Upper lobe of left lung (tissue), 6 donors: ENCODE data around the gene FBXO10. TPM values are rescaled to one million over a fixed set of nuclear protein-coding genes. Genes with fewer than 3 reads are reported as not detected.
A peak's percentile ranks its signal among the peaks of the same experiment; 100 is the strongest.

ENCODE experiments used
- ATAC-seq, 2 donors: fragments of 200-7000 bp; cut with Tn5 transposase; one replicate each; pipeline ENCODE4 v1.9.1; 2022; ENCODE audit warnings: mild to moderate bottlenecking in 2 of 2, moderate library complexity in 2 of 2; ENCODE audit not compliant: low FRiP score in 2 of 2
- DNase-seq, 2 donors: peaks; one replicate each; pipeline ENCODE4 v3.0.0-alpha.2; 2019 to 2020
- H3K27ac ChIP-seq, 4 donors: fragments of 200-600 bp; sonication (generic); one replicate each; pipeline ENCODE4 v1.5.1; 2016 to 2019
- H3K27me3 ChIP-seq, 4 donors: fragments of 200-600 bp; sonication (generic); one replicate each; pipeline ENCODE4 v1.5.1; 2017 to 2019
- H3K36me3 ChIP-seq, 4 donors: fragments of 200-600 bp; sonication (generic); one replicate each; pipeline ENCODE4 v1.5.1; 2016 to 2019
- H3K4me1 ChIP-seq, 4 donors: fragments of 200-600 bp; sonication (generic); one replicate each; pipeline ENCODE4 v1.5.1; 2018 to 2019
- H3K4me3 ChIP-seq, 4 donors: fragments of 200-600 bp; sonication (generic); one replicate each; pipeline ENCODE4 v1.5.1; 2017 to 2019; ENCODE audit warnings: mild to moderate bottlenecking in 2 of 4, moderate library complexity in 1 of 4
- H3K9me3 ChIP-seq, 4 donors: fragments of 200-600 bp; sonication (generic); one replicate each; pipeline ENCODE4 v1.5.1; 2018 to 2019
- CTCF ChIP-seq, 6 experiments: fragments of 450-650 bp in 4 of 6; fragments of 200-600 bp in 2 of 6; sonication (generic) in 2 of 6; IDR thresholded peaks; one replicate each; pipeline ENCODE4 v1.5.1; 2016 to 2019; ENCODE audit warnings: antibody characterized with exemption in 6 of 6
- EP300 ChIP-seq, 4 donors: sonication (generic); formaldehyde crosslinking; IDR thresholded peaks; one replicate each; pipeline ENCODE4 v1.5.1; 2017; ENCODE audit warnings: antibody characterized with exemption in 4 of 4, control low read depth in 2 of 4
- POLR2A ChIP-seq, 4 donors: fragments of 450-650 bp; IDR thresholded peaks; one replicate each; pipeline ENCODE4 v1.5.1; 2016 to 2017; ENCODE audit warnings: antibody characterized with exemption in 4 of 4, mild to moderate bottlenecking in 2 of 4
- POLR2AphosphoS5 ChIP-seq, 2 donors: sonication (generic); formaldehyde crosslinking; IDR thresholded peaks; one replicate each; pipeline ENCODE4 v1.5.1; 2017; ENCODE audit warnings: antibody characterized with exemption in 2 of 2
- WGBS, 2 donors: methylation state at CpG; one replicate each; pipeline ENCODE4 v1.1.5; 2017 to 2018; 5-methylcytosine and 5-hydroxymethylcytosine counted together
- total RNA-seq, 6 donors: library from RNA; depleted of rRNA in 4 of 6; stranded (reverse); fragments of >200 nt in 4 of 6; gene quantifications; one replicate each; pipeline versions ENCODE4 v1.1.0 to v1.2.1, GENCODE V29; 2016 to 2021
- donor health status: DM: no; HTN: no; CAD: no; lungs with moderate emphysema.
- donor health status: DM: no; HTN: yes; CAD: no; lungs with severe emphysema.

The FBXO10 gene
- total RNA-seq, 6 donors from 2014 or later, result 7.9 to 13.4 (median 8.7) TPM

- Histone ChIP-seq H3K4me3 (no peak overlapping the region), H3K9me3 (no peaks in the 10 kb centered on the region), H3K4me1 (no peaks in the 10 kb centered on the region), H3K36me3 (peaks cover 7 to 61% (median 37%) of the 10 kb centered on the region in 4 donors), H3K27me3 (no peaks in the 10 kb centered on the region), H3K27ac (no peak overlapping the region)
- 72 to 88% methylated on average over 3 of the region's 3 CpGs for WGBS, 2 donors
- DNase-seq, result peak in 1 of 2 donors; percentile 41
- TF ChIP-seq EP300 (IDR thresholded peaks at IDR 0.05) (no peak), POLR2AphosphoS5 (IDR thresholded peaks at IDR 0.05) (peak in 1 of 2 donors; percentile 41)
- ATAC-seq, result peak; percentile 29 to 59
Observed at GRCh38 chr9:37503736-37504135, 72.4 kb downstream of the FBXO10 start.

GRCh38 chr9:37501957-37502596 lies 74.1 kb downstream of the FBXO10 start:
- Histone ChIP-seq H3K4me1 (no peaks in the 10 kb centered on the region), H3K9me3 (no peaks in the 10 kb centered on the region), H3K27me3 (no peaks in the 10 kb centered on the region), H3K27ac (no peak overlapping the region), H3K4me3 (no peak overlapping the region), H3K36me3 (peaks cover 7 to 71% (median 49%) of the 10 kb centered on the region in 4 donors)
- no peak for ATAC-seq
- TF ChIP-seq POLR2A (IDR thresholded peaks at IDR 0.05) (no peak), POLR2AphosphoS5 (IDR thresholded peaks at IDR 0.05) (no peak), CTCF (IDR thresholded peaks at IDR 0.05) (no peak), EP300 (IDR thresholded peaks at IDR 0.05) (no peak)
- DNase-seq, result no peak
- 60 to 82% methylated on average over 2 of the region's 2 CpGs for WGBS, 2 donors

GRCh38 chr9:37499297-37499696 lies 76.9 kb downstream of the FBXO10 start:
- H3K27me3 ChIP-seq, result no peaks in the 10 kb centered on the region
- 90 to 91% methylated on average over 6 of the region's 6 CpGs for whole genome bisulfite sequencing, 2 donors

GRCh38 chr9:37498457-37498856 lies 77.7 kb downstream of the FBXO10 start:
- TF ChIP-seq POLR2A (IDR thresholded peaks at IDR 0.05) (no peak), CTCF (IDR thresholded peaks at IDR 0.05) (no peak), EP300 (IDR thresholded peaks at IDR 0.05) (no peak), POLR2AphosphoS5 (IDR thresholded peaks at IDR 0.05) (no peak)
- H3K9me3 ChIP-seq, result no peaks in the 10 kb centered on the region
- no peaks in the 10 kb centered on the region for H3K27me3 ChIP-seq
- H3K4me3 ChIP-seq, result no peak overlapping the region
- H3K4me1 ChIP-seq, result no peaks in the 10 kb centered on the region
- H3K27ac ChIP-seq, result no peak overlapping the region
- DNase-seq (no peak), ATAC-seq (no peak)
- H3K36me3 ChIP-seq, result peaks cover 7 to 93% (median 67%) of the 10 kb centered on the region in 4 donors
- 58 to 72% methylated on average over 3 of the region's 3 CpGs for WGBS, 2 donors

More at GRCh38 chr9:37499297-37499696, 76.9 kb downstream of the FBXO10 start:
- H3K27ac ChIP-seq, result no peak overlapping the region
- H3K36me3 ChIP-seq, result peaks cover 7 to 93% (median 64%) of the 10 kb centered on the region in 4 donors
- no peaks in the 10 kb centered on the region for H3K9me3 ChIP-seq
- ATAC-seq (no peak), DNase-seq (no peak)
- H3K4me1 ChIP-seq, result no peaks in the 10 kb centered on the region
- H3K4me3 ChIP-seq, result no peak overlapping the region
- no peak for TF ChIP-seq CTCF (IDR thresholded peaks at IDR 0.05)
- no peak for TF ChIP-seq POLR2A (IDR thresholded peaks at IDR 0.05)
- TF ChIP-seq POLR2AphosphoS5 (IDR thresholded peaks at IDR 0.05), result no peak
- TF ChIP-seq EP300 (IDR thresholded peaks at IDR 0.05), result no peak

GRCh38 chr9:37497320-37497719 lies 78.9 kb downstream of the FBXO10 start:
- no peaks in the 10 kb centered on the region for H3K9me3 ChIP-seq
- ATAC-seq (no peak), DNase-seq (no peak)
- no peak overlapping the region for H3K4me3 ChIP-seq
- H3K27me3 ChIP-seq, result no peaks in the 10 kb centered on the region
- TF ChIP-seq POLR2AphosphoS5 (IDR thresholded peaks at IDR 0.05), result no peak
- TF ChIP-seq CTCF (IDR thresholded peaks at IDR 0.05), result no peak
- no peak for TF ChIP-seq POLR2A (IDR thresholded peaks at IDR 0.05)
- no peak for TF ChIP-seq EP300 (IDR thresholded peaks at IDR 0.05)
- no peak overlapping the region for H3K27ac ChIP-seq
- H3K36me3 ChIP-seq, result peaks cover 7 to 93% (median 64%) of the 10 kb centered on the region in 4 donors
- 95 to 100% methylated on average over 3 of the region's 3 CpGs for WGBS, 2 donors
- H3K4me1 ChIP-seq, result no peaks in the 10 kb centered on the region
